GM12878 (cell line): Measurements from ENCODE around the gene OTOGL. TPM values are rescaled to one million over a fixed set of nuclear protein-coding genes. Genes with fewer than 3 reads are reported as not detected.

Experiments used
- ATAC-seq: fragments of 200-7000 bp; cut with Tn5 transposase; 3 replicates; pipeline ENCODE4 v1.9.1; 2020; ENCODE audit warnings: mild to moderate bottlenecking, moderate library complexity
- BruUV-seq: library from RNA; stranded (reverse); fragments of 400-500 nt; replicated peaks from 2 replicates; lab custom pipeline; 2021; lab: Mats Ljungman, UMichigan
- CTCF ChIA-PET: fragments of 300-600 bp; sonication (Branson Sonifier 250); formaldehyde crosslinking; extraction: SDS; loops from one replicate; lab custom pipeline; 2021; ENCODE audit warnings: inconsistent platforms; lab: Yijun Ruan, JAX
- POLR2A ChIA-PET: fragments of 350-600 bp; formaldehyde crosslinking; extraction: SDS; loops from one replicate; lab custom pipeline; 2021; ENCODE audit warnings: inconsistent platforms; lab: Charles Lee
- RAD21 ChIA-PET: fragments of 300-600 bp; sonication (Branson Sonifier 250); formaldehyde crosslinking; loops from one replicate; lab custom pipeline; 2023; ENCODE audit warnings: antibody characterized with exemption; ENCODE audit not compliant: unreplicated experiment; lab: Charles Lee
- SMC1A ChIA-PET: fragments of 300-600 bp; sonication (Branson Sonifier 250); formaldehyde crosslinking; loops from one replicate; lab custom pipeline; 2023; ENCODE audit not compliant: unreplicated experiment, uncharacterized antibody; lab: Charles Lee
- DNase-seq: peaks from one replicate; pipeline ENCODE4 v3.0.0-alpha.2; 2011; ENCODE audit warnings: low read depth, low spot score
- FAIRE-seq: peaks from 3 replicates; lab custom pipeline; 2011; peaks lifted over from hg19 to GRCh38; lab: Jason Lieb, UNC
- H2AFZ ChIP-seq: 2 replicates; pipeline ENCODE4 v1.6.0; 2011; ENCODE audit warnings: low read depth, low read length, control low read depth; ENCODE audit not compliant: control insufficient read depth
- H3K27ac ChIP-seq: 2 replicates; pipeline ENCODE4 v1.5.1; 2011; ENCODE audit warnings: control low read depth; ENCODE audit not compliant: control insufficient read depth, insufficient read depth
- H3K27me3 ChIP-seq, 2 experiments: replicated peaks in 1 of 2; 2 replicates each; pipeline versions ENCODE4 v1.6.0 to v1.6.1; 2011; ENCODE audit warnings: low read length in 1 of 2; ENCODE audit not compliant: control insufficient read depth in 2 of 2, insufficient read depth in 2 of 2
- H3K36me3 ChIP-seq, 2 experiments: 2 replicates each; pipeline ENCODE4 v1.5.1; 2011; ENCODE audit warnings: low read length in 1 of 2; ENCODE audit not compliant: control insufficient read depth in 2 of 2, insufficient read depth in 2 of 2
- H3K4me1 ChIP-seq: 2 replicates; pipeline ENCODE4 v1.6.1; 2011; ENCODE audit warnings: mild to moderate bottlenecking, low read length, moderate library complexity, mixed read lengths; ENCODE audit not compliant: control insufficient read depth, insufficient read depth
- H3K4me2 ChIP-seq: 2 replicates; pipeline ENCODE4 v1.6.0; 2011; ENCODE audit warnings: control low read depth; ENCODE audit not compliant: control insufficient read depth, insufficient read depth
- H3K4me3 ChIP-seq: fragments of 200-600 bp; sonication (generic); 2 replicates; pipeline ENCODE4 v1.5.1; 2016
- H3K79me2 ChIP-seq: 2 replicates; pipeline ENCODE4 v1.6.0; 2011; ENCODE audit warnings: low read length; ENCODE audit not compliant: control insufficient read depth, insufficient read depth
- H3K9ac ChIP-seq: 2 replicates; pipeline ENCODE4 v1.8.0; 2011; ENCODE audit warnings: low read length, control low read depth, mixed read lengths; ENCODE audit not compliant: control insufficient read depth, insufficient read depth
- H3K9me3 ChIP-seq: replicated peaks from 3 replicates; pipeline ENCODE4 v1.5.1; 2011; ENCODE audit warnings: mild to moderate bottlenecking, low read length; ENCODE audit not compliant: control insufficient read depth, insufficient read depth
- H4K20me1 ChIP-seq: 2 replicates; pipeline ENCODE4 v1.6.0; 2011; ENCODE audit not compliant: control insufficient read depth, insufficient read depth
- PAX5 ChIP-seq: IDR thresholded peaks from 2 replicates; pipeline ENCODE4 v1.6.1; 2011; ENCODE audit warnings: low read depth, low read length, borderline replicate concordance
- PRDM15 ChIP-seq: fragments of 450-650 bp; formaldehyde crosslinking; IDR thresholded peaks from 2 replicates; pipeline ENCODE4 v1.4.0; 2020; ENCODE audit warnings: mild to moderate bottlenecking, moderate library complexity
- WGBS: methylation state at CpG from one replicate; pipeline ENCODE4 v1.1.6; 2016; ENCODE audit warnings: low lambda C conversion rate; ENCODE audit not compliant: insufficient replicate concordance, insufficient coverage; ENCODE audit errors: missing lambda C conversion rate; 5-methylcytosine and 5-hydroxymethylcytosine counted together
- in situ Hi-C: fragments of 300-500 bp; cut with MboI; formaldehyde crosslinking; loops from 9 replicates; pipeline ENCODE4 v1.14.3; 2018; ENCODE audit warnings: mixed read lengths
- intact Hi-C: fragments of 100-400 bp; cut with micrococcal nuclease; formaldehyde crosslinking; loops from one replicate; pipeline ENCODE4 v1.14.2; 2022; ENCODE audit not compliant: unreplicated experiment
- polyA plus RNA-seq, 11 experiments: library from polyadenylated mRNA; depleted of rRNA in 4 of 11; unstranded in 6 of 11; stranded (reverse) in 5 of 11; fragments of >200 nt; fragmentation: Nextera tagmentation in 4 of 11; fragmentation: Illumina TruSeq in 1 of 11; extraction: Ambion mirVana in 4 of 11; extraction: Trizol in 1 of 11; gene quantifications; 1 replicate in 1 of 11; 2 replicates in 10 of 11; pipeline versions ENCODE4 v1.2.1 to v1.2.3, GENCODE V29; 2011 to 2016; ENCODE audit warnings: inconsistent platforms in 2 of 11, missing spikeins in 2 of 11, low read depth in 1 of 11
- total RNA-seq, 4 experiments: library from RNA; depleted of rRNA in 3 of 4; stranded (reverse); fragments of >200 nt in 3 of 4; fragmentation: Illumina TruSeq in 1 of 4; extraction: Trizol in 1 of 4; gene quantifications; 2 replicates each; pipeline versions ENCODE4 v1.2.1 to v1.2.3, GENCODE V29; 2013 to 2021

OTOGL gene
- total and polyA plus RNA-seq, 10 of the 15 experiments (the other 5 are each of a cell fraction or from before 2014, with no cell fraction given), result 0.04 to 3.7 (median 0.27) TPM

GRCh38 chr12:80230068-80230467 lies 130.7 kb downstream of the OTOGL start:
- no peak for DNase-seq
- no peaks in the 10 kb centered on the region for H4K20me1 ChIP-seq
- no peak overlapping the region for H3K4me3 ChIP-seq
- no peak overlapping the region for H3K4me2 ChIP-seq
- SMC1A ChIA-PET, result no interaction called here
- no peaks in the 10 kb centered on the region for H3K9me3 ChIP-seq
- no peak overlapping the region for H2AFZ ChIP-seq
- CTCF ChIA-PET, result no interaction called here
- intact Hi-C loops, result no loop called here
- ATAC-seq, result no peak
- POLR2A ChIA-PET, result no interaction called here
- RAD21 ChIA-PET, result no interaction called here
- in situ Hi-C loops, result no loop called here
- no TSS peak for BruUV-seq
- no peaks in the 10 kb centered on the region for H3K36me3 ChIP-seq
- H3K79me2 ChIP-seq, result no peaks in the 10 kb centered on the region
- H3K9ac ChIP-seq, result no peak overlapping the region
- no peaks in the 10 kb centered on the region for H3K27me3 ChIP-seq
- H3K27ac ChIP-seq, result no peak overlapping the region
- WGBS, result 43% methylated on average over 3 of the region's 3 CpGs
- no peak for FAIRE-seq
- no peaks in the 10 kb centered on the region for H3K4me1 ChIP-seq
- TF ChIP-seq PAX5, result no peak
- TF ChIP-seq, all 136 proteins: peak for 0

GRCh38 chr12:80232837-80233236 lies 133.5 kb downstream of the OTOGL start:
- SMC1A ChIA-PET, result interaction anchor here (1.6 kb wide), 1 partner anchor 38 kb away, joined by 5 read pairs; no protein-coding TSS in a partner anchor
- FAIRE-seq (no peak), ATAC-seq (no peak)
- H3K9ac ChIP-seq, result no peak overlapping the region
- no peak for TF ChIP-seq PRDM15
- TF ChIP-seq, all 136 proteins: peak for 0
- DNase-seq, result no peak
- BruUV-seq, result no TSS peak
- Histone ChIP-seq H3K27me3 (no peaks in the 10 kb centered on the region), H3K4me1 (no peaks in the 10 kb centered on the region), H3K9me3 (no peaks in the 10 kb centered on the region), H3K4me3 (no peak overlapping the region), H3K27ac (no peak overlapping the region), H3K36me3 (no peaks in the 10 kb centered on the region), H3K79me2 (no peaks in the 10 kb centered on the region), H2AFZ (no peak overlapping the region), H3K4me2 (no peak overlapping the region), H4K20me1 (no peaks in the 10 kb centered on the region)
- intact Hi-C loops, result no loop called here
- WGBS, result 46% methylated on average over 1 of the region's 1 CpG
- RAD21 ChIA-PET, result no interaction called here
- CTCF ChIA-PET, result interaction anchor here (0.9 kb wide), 1 partner anchor 20 kb away, joined by 3 read pairs; no protein-coding TSS in a partner anchor
- POLR2A ChIA-PET, result no interaction called here
- in situ Hi-C loops, result no loop called here
